NAMALWA (cell line): ENCODE data around the gene NTMT1.
A peak's percentile ranks its signal among the peaks of the same experiment; 100 is the strongest.
"Not testable (repeated sequence)": the region's sequence is repeated elsewhere in the genome, so short reads cannot be mapped to it uniquely, and the experiment has no call there.

Source experiments
- DNase-seq: peaks from one replicate; pipeline ENCODE4 v3.0.0-alpha.2; 2015; ENCODE audit warnings: low spot score

The NTMT1 gene, protein sequence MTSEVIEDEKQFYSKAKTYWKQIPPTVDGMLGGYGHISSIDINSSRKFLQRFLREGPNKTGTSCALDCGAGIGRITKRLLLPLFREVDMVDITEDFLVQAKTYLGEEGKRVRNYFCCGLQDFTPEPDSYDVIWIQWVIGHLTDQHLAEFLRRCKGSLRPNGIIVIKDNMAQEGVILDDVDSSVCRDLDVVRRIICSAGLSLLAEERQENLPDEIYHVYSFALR

DNA sequence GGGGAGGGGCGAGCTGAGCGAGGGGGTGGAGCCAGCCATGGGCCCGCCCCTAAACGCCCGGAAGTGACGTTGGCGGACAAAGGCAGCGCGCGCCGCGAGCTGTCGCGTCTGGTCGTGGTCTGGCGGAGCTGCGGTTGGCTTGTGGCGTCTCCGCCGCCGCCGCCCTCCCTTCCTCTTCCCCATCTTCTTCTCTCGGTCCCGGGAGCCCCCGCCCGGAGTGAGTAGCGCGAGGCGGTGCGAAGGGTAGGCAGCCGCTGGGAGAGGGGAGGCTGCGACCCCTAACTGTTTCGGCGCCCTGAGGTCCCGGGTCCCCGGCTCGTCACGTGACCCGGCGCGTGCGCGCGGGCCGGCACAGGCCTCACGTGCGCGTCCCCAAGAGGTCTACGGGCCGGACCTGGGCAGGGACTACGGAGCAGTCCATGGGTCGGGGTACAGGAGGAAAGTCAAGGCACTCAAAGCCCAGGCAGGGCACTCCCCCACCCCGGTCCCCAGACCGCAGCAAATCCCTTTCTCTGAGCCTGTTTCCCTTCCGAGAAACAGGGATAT, at the start of gene NTMT1:
TSS of gene NTMT1 (plus strand) at position 85 of the 546 bp plus-strand sequence. CDS start 6,541 bp downstream, outside the sequence.
- DNase-seq = peak; percentile 86

DNA sequence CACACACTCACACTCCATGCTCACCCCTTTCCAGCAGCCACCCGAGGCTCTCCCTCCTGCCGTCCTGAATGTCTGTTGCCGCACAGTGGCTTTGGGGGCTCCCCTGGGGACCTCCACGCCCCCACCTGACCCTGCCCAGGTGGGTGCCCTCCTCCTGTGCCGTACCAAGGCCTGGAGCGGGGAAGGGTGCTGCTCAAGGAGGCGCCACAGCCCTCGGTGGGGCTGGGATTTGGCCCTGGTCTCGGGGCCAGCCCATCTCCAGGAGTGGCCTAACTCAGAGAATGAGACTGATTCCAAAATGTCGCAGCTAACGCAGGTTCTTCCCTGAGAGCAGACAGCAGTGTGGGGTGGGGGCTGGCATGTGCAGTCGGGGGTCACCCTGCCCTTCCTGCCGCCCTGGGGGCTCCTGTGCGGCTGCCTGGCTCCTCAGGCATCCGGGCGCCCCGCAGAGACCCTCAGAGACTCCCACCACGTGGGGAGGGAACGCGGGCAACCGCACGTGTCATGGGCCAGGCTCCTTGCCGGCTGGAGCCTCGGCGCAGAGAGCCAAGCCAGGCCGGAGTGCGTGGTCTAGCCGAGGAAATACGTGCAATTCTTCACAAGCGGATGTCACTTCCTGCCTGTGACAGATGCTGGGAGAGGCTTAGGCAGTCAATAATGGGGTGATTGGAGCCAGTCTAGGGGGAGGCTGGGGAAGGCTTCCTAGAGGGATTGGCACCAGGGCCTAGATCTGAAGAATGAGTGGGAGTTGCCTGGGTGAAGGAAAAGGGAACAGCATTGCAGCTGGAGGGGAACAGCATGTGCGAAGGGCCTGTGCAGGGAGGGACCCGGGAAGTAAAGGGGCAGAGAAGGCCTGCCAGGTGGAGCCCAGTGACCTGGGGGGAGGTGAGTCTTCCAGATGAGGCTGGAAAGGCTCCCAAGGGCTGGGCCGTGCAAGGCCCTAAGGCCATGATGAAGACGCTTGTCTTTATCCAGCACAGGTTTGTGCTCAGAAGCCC, 49.1 kb upstream of the NTMT1 start:
- no peak for DNase-seq

- no peak for DNase-seq
Measured at GRCh38 chr9:129579294-129579693, 46.7 kb upstream of the NTMT1 start.

- peak; percentile 63 for DNase-seq
Measured at GRCh38 chr9:129580211-129580915, 45.6 kb upstream of the NTMT1 start.

GRCh38 chr9:129581505-129582189, 44.3 kb upstream of the NTMT1 start:
- DNase-seq = no peak

DNA sequence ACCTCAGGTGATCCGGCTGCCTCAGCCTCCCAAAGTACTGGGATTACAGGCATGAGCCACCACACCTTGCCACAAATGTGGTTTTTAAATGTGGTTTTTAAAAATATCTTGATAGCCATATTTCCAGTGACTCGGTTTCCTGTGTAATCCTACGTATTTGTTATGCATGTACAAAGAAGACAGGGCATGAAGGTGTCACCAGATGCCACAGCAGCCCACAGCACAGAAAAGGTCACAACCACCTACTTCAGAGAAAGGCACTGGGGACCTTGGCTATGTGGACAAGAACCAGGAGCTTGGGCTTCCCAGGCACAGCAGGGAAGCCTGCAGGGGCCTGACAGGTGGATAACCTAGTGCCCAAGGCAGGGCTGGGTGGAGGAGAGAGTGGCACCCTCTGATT, 43.1 kb upstream of the NTMT1 start:
- no peak for DNase-seq

- no peak for DNase-seq
Measured at GRCh38 chr9:129583308-129584038, 42.5 kb upstream of the NTMT1 start.

DNA sequence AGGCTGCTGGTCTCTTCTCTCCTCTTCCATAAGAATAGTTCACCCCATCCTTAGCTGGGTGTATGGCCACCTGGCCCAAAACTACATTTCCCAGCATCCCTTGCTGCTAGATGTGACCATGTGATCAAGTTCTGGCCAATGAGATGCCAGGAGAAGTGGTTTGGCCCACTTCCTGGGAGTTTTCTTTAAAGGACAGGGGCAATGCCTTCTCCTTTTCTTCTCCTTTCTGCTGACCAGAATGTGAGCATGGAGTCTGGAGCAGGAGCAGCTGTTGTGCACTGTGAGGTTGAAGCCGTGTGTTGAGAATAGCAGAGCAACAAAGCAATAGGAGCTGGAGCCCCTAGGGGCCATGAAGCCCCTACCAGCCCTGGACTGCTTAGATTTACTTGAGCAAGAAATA, 41.8 kb upstream of the NTMT1 start:
- DNase-seq = peak; percentile 90

DNA sequence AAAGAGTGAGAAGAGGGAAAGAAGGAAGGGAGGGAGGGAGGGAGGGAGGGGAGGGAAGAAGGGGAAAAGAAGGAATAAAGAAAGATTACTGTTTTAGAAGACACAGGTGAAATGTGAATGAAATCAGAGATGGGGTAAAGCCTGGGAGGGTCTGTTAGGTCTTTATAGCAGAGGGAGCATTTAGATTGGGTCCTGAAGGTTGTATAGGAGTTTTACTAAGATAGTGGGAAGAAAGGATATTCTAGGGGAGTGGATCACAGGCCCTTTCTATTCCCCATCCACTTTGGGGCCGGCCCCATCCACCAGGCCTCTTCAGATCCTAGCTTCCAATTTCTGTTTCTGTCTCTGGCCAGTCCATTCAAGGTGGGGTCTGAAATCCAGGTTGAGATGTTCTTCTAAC, 40.6 kb upstream of the NTMT1 start:
- DNase-seq = no peak

GRCh38 chr9:129586245-129586644, 39.7 kb upstream of the NTMT1 start:
- no peak for DNase-seq

DNA sequence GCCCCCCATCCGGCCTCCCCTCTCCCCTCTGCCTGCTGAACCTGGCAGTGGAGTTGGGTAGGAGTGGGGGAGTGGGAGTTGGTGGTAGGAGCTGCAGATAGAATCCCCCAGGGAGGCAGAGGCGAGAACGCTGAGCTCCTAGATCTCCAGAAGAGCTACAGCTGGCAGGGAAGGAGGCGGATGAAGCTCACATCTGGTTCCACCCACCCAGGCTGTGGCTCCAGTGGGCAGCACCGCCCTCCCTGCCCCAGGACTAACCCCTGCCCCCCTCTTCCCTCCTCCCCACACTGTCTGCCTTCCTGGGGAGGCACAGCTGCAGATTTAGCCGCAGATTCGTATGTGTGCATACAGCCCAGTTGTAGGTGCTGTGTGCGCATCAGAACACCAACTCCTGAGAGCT, 39.3 kb upstream of the NTMT1 start:
- DNase-seq = no peak

- DNase-seq = no peak
Measured at GRCh38 chr9:129587487-129588262, 38.3 kb upstream of the NTMT1 start.

DNA sequence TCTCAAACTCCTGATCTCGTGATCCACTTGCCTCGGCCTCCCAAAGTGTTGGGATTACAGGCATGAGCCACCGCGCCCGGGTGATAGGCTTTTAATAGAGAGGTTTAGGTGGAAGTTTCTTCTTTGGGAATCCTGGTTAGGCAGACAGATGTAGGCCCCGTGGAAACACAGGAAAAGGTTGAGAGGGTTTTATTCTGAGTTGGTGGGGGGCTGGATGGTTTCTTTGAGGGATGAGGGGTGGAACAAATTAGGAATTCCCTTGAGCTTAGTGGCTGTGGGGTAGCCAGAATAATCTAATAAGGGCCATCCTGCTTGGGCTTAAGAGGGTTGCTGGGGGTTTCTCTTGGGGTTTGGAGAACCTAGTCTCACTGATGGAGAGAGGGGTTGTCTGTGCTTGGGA, 35.5 kb upstream of the NTMT1 start:
- no peak for DNase-seq

DNA sequence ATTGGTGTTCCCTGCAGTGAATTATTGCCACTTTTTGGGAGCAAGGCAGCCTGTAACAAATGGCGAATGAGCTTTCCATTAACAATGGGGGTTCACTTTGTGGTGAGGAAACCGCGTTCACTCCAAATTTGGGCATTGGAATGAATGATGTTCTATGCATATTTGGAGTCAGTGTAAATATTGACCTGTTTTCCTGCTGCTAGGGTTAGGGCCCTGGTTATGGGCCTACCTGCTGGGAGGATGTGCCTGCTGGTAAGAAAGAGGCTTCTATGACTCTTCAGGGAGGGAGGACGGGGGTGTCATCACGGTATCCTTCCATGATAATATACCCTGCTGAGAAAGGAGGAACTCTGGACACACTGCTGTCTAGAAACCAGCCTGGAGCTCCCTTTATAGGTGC, 34.0 kb upstream of the NTMT1 start:
- DNase-seq = no peak

DNA sequence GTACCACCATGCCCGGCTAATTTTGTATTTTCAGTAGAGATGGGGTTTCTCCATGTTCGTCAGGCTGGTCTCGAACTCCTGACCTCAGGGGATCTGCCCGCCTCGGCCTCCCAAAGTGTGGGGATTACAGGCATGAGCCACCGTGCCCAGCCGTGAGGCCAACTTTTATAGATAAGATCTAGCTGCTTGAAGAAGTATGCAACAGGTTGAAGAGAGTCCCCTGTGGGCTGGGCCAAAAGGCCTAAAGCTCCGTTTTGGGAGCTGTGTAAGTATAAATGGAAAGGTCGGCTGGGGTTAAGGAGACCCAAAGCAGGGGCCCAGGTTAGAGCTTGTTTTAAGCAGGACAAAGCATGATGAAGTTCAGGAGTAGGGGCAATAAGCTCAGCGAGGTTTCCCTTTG, 33.2 kb upstream of the NTMT1 start:
- not testable (repeated sequence) for DNase-seq

- DNase-seq = no peak
Measured at GRCh38 chr9:129594632-129595031, 31.3 kb upstream of the NTMT1 start.

GRCh38 chr9:129595311-129595741, 30.6 kb upstream of the NTMT1 start:
- DNase-seq = no peak

DNA sequence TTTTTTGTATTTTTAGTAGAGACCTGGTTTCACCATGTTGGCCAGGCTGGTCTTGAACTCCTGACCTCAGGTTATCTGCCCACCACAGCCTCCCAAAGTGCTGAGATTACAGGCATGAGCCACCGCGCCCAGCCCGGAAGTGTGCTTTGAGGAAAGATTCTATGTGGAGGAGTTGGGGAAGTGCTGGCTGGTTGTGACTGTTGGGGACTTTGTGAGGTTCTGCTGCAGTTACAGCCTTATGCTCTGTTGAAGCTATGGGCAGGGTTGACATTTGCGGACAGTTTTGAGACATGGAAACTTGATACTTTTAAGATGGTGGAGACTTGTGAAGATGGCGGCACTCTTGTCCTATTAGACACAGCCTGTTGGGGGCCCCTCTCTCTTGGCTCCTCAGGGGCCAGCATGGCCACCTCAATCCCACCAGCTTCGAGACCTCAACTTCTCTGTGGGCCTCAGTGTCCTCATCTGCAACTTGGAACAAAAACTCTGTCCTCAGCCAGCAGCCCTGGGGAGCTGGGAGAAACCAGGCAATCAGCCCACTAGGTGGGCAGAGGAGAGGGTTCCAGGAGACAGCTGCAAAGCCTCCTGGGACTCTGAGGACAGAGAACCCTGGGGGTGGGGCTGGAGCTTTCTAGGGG, 29.9 kb upstream of the NTMT1 start:
- no peak for DNase-seq

GRCh38 chr9:129596541-129597331, 29.2 kb upstream of the NTMT1 start:
- no peak for DNase-seq
